Spleen (tissue), 11 donors: ENCODE data around the gene RBSN. TPM values are rescaled to one million over a fixed set of nuclear protein-coding genes. Genes with fewer than 3 reads are reported as not detected.

ENCODE experiments used
- DNase-seq: peaks from one replicate; pipeline ENCODE4 v3.0.0-alpha.2; 2020
- H3K27ac ChIP-seq, 8 donors: fragments of 200-600 bp; sonication (generic) in 7 of 8; 1 replicate in 4 of 8; 2 replicates in 4 of 8; pipeline versions ENCODE4 v1.5.0 to v1.8.0; 2016 to 2021; ENCODE audit warnings: inconsistent platforms in 4 of 8, mild to moderate bottlenecking in 4 of 8, moderate library complexity in 1 of 8
- H3K27me3 ChIP-seq, 7 donors: fragments of 200-600 bp; sonication (generic) in 6 of 7; replicated peaks in 1 of 7; 1 replicate in 4 of 7; 2 replicates in 3 of 7; pipeline versions ENCODE4 v1.5.0 to v1.8.0; 2016 to 2021; ENCODE audit warnings: inconsistent platforms in 3 of 7, mild to moderate bottlenecking in 1 of 7
- H3K36me3 ChIP-seq, 6 donors: fragments of 200-600 bp; sonication (generic) in 5 of 6; 1 replicate in 4 of 6; 2 replicates in 2 of 6; pipeline versions ENCODE4 v1.5.0 to v1.8.0; 2016 to 2021; ENCODE audit warnings: inconsistent platforms in 2 of 6
- H3K4me1 ChIP-seq, 6 donors: fragments of 200-600 bp; sonication (generic) in 5 of 6; 1 replicate in 3 of 6; 2 replicates in 3 of 6; pipeline versions ENCODE4 v1.5.0 to v1.8.0; 2016 to 2021; ENCODE audit warnings: inconsistent platforms in 3 of 6
- H3K4me3 ChIP-seq, 8 donors: fragments of 200-600 bp; sonication (generic) in 7 of 8; 1 replicate in 4 of 8; 2 replicates in 4 of 8; pipeline versions ENCODE4 v1.5.0 to v1.8.0; 2016 to 2021; ENCODE audit warnings: inconsistent platforms in 4 of 8, mild to moderate bottlenecking in 4 of 8, moderate library complexity in 2 of 8
- H3K9me3 ChIP-seq, 8 donors: fragments of 200-600 bp; sonication (generic) in 7 of 8; 1 replicate in 4 of 8; 2 replicates in 4 of 8; pipeline versions ENCODE4 v1.5.0 to v1.8.0; 2016 to 2021; ENCODE audit warnings: inconsistent platforms in 4 of 8
- CTCF ChIP-seq, 11 experiments: fragments of 200-600 bp in 7 of 11; fragments of 450-650 bp in 4 of 11; sonication (generic) in 4 of 11; IDR thresholded peaks in 8 of 11; conservative IDR thresholded peaks in 3 of 11; 1 replicate in 7 of 11; 2 replicates in 4 of 11; pipeline versions ENCODE4 v1.4.0 to v1.8.0; 2016 to 2021; ENCODE audit warnings: antibody characterized with exemption in 11 of 11, inconsistent platforms in 4 of 11, mild to moderate bottlenecking in 1 of 11
- POLR2A ChIP-seq, 3 donors: fragments of 450-650 bp; IDR thresholded peaks; one replicate each; pipeline ENCODE4 v1.5.1; 2017; ENCODE audit warnings: antibody characterized with exemption in 3 of 3, mild to moderate bottlenecking in 1 of 3
- POLR2AphosphoS5 ChIP-seq, 3 donors: sonication (generic); formaldehyde crosslinking; IDR thresholded peaks; one replicate each; pipeline ENCODE4 v1.5.1; 2017; ENCODE audit warnings: antibody characterized with exemption in 3 of 3
- WGBS, 5 donors: extraction: QIAGEN DNeasy Blood & Tissue Kit in 3 of 5; methylation state at CpG; one replicate each; pipeline versions ENCODE4 v1.1.5 to v1.1.7; 2013 to 2018; 5-methylcytosine and 5-hydroxymethylcytosine counted together
- intact Hi-C: fragments of 100-400 bp; cut with DNase I; formaldehyde crosslinking; loops from one replicate; pipeline ENCODE4 v1.15.0; 2023; ENCODE audit warnings: low total_unique reads
- polyA plus RNA-seq, 3 donors: library from polyadenylated mRNA; stranded (reverse); fragments of 200-250 nt; gene quantifications; one replicate each; pipeline ENCODE4 v1.2.1, GENCODE V29; 2013
- total RNA-seq, 7 donors: library from RNA; depleted of rRNA in 3 of 7; stranded (reverse); fragments of >200 nt in 3 of 7; fragmentation: NEBNext Ultra II Directional in 4 of 7; extraction: Animal tissue kit (Norgen Biotek cat#: 25700) in 4 of 7; gene quantifications; one replicate each; pipeline versions ENCODE4 v1.1.0 to v1.2.1, GENCODE V29; 2016 to 2021
- donor health status: healthy with polysubstance abuse.
- donor health status: DM: no; HTN: no; CAD: no; lungs with moderate emphysema.
- donor health status: DM: no; HTN: no; CAD: no.
- donor health status: Bipolar disorder and iron deficiency.
- donor health status: healthy.
- donor health status: DM: no; HTN: no; CAD: no.
- donor health status: DM: yes; HTN: yes; CAD: no.

The RBSN gene
- total and polyA plus RNA-seq, 10 donors = 4.2 to 34.5 (median 28.7) TPM

GRCh38 chr3:15116032-15116669 lies 17.2 kb upstream of the RBSN start:
- 54 to 94% (median 92%) methylated on average over 2 of the region's 2 CpGs for WGBS, 5 donors
- H3K36me3 ChIP-seq = no peaks in the 10 kb centered on the region
- no peak overlapping the region for H3K4me3 ChIP-seq
- TF ChIP-seq POLR2AphosphoS5 (IDR thresholded peaks at IDR 0.05) = no peak
- TF ChIP-seq CTCF (IDR thresholded peaks at IDR 0.05 in 8 of 11, conservative IDR thresholded peaks at IDR 0.05 in 3 of 11) = no peak
- no peaks in the 10 kb centered on the region for H3K9me3 ChIP-seq
- H3K27ac ChIP-seq = no peak overlapping the region
- no peak for DNase-seq
- intact Hi-C loops = no loop called here
- H3K27me3 ChIP-seq = peaks cover 0 to 13% (median 0%) of the 10 kb centered on the region in 7 donors
- H3K4me1 ChIP-seq = peaks cover 0 to 10% (median 5%) of the 10 kb centered on the region in 6 donors

GRCh38 chr3:15114466-15115358 lies 15.8 kb upstream of the RBSN start:
- H3K4me1 ChIP-seq = peaks cover 0 to 10% (median 5%) of the 10 kb centered on the region in 6 donors
- no peaks in the 10 kb centered on the region for H3K9me3 ChIP-seq
- DNase-seq = no peak
- intact Hi-C loops = no loop called here
- 68 to 82% (median 75%) methylated on average over 10 of the region's 10 CpGs for WGBS, 5 donors
- no peak overlapping the region for H3K27ac ChIP-seq
- no peak overlapping the region for H3K4me3 ChIP-seq
- peaks cover 0 to 13% (median 0%) of the 10 kb centered on the region in 7 donors for H3K27me3 ChIP-seq
- H3K36me3 ChIP-seq = no peaks in the 10 kb centered on the region
- TF ChIP-seq POLR2A (IDR thresholded peaks at IDR 0.05) (no peak), CTCF (IDR thresholded peaks at IDR 0.05 in 8 of 11, conservative IDR thresholded peaks at IDR 0.05 in 3 of 11) (no peak), POLR2AphosphoS5 (IDR thresholded peaks at IDR 0.05) (no peak)

GRCh38 chr3:15113884-15114283 lies 14.9 kb upstream of the RBSN start:
- Histone ChIP-seq H3K27me3 (peaks cover 0 to 8% (median 0%) of the 10 kb centered on the region in 7 donors), H3K36me3 (no peaks in the 10 kb centered on the region), H3K4me1 (peaks cover 0 to 6% (median 4%) of the 10 kb centered on the region in 6 donors), H3K27ac (no peak overlapping the region), H3K4me3 (no peak overlapping the region), H3K9me3 (no peaks in the 10 kb centered on the region)
- intact Hi-C loops = no loop called here
- DNase-seq = no peak
- 75 to 87% (median 80%) methylated on average over 3 of the region's 3 CpGs for WGBS, 5 donors
- TF ChIP-seq POLR2A (IDR thresholded peaks at IDR 0.05) (no peak), POLR2AphosphoS5 (IDR thresholded peaks at IDR 0.05) (no peak)

- no peak for DNase-seq
- Histone ChIP-seq H3K27me3 (peaks cover 0 to 4% (median 0%) of the 10 kb centered on the region in 7 donors), H3K4me1 (peaks cover 0 to 4% (median under 1%) of the 10 kb centered on the region in 6 donors), H3K4me3 (no peak overlapping the region), H3K36me3 (no peaks in the 10 kb centered on the region), H3K27ac (no peak overlapping the region), H3K9me3 (no peaks in the 10 kb centered on the region)
- 66 to 80% (median 71%) methylated on average over 6 of the region's 6 CpGs for WGBS, 5 donors
- intact Hi-C loops = no loop called here
- TF ChIP-seq CTCF (IDR thresholded peaks at IDR 0.05 in 8 of 11, conservative IDR thresholded peaks at IDR 0.05 in 3 of 11) (no peak), POLR2A (IDR thresholded peaks at IDR 0.05) (no peak), POLR2AphosphoS5 (IDR thresholded peaks at IDR 0.05) (no peak)
Measured at GRCh38 chr3:15113471-15113870, 14.5 kb upstream of the RBSN start.
